ENCODE measurements around the gene MAGEA2B.
"Not testable (repeated sequence)": the region's sequence is repeated elsewhere in the genome, so short reads cannot be mapped to it uniquely, and the experiment has no call there.

The MAGEA2B gene

GRCh38 chrX:152713815-152714787 lies at the start of gene MAGEA2B:
Gene MAGEA2B, plus strand, starts transcription at chrX:152714628. Its CDS starts 2,479 bp downstream, at chrX:152717107.
- DNase-seq: not testable (repeated sequence)

GRCh38 chrX:152674135-152674534 lies 40.3 kb upstream of the MAGEA2B start:
- no peak for DNase-seq

GRCh38 chrX:152674652-152675051 lies 39.8 kb upstream of the MAGEA2B start:
- not testable (repeated sequence) for DNase-seq

GRCh38 chrX:152681012-152681411 lies 33.4 kb upstream of the MAGEA2B start:
- not testable (repeated sequence) for DNase-seq

- not testable (repeated sequence) for DNase-seq
Observed at GRCh38 chrX:152697952-152698931, 16.2 kb upstream of the MAGEA2B start, which contains the start of gene MAGEA3. Gene MAGEA3, plus strand, starts transcription at chrX:152698794. Its CDS starts 2,039 bp downstream, at chrX:152700833.

GRCh38 chrX:152700390-152700789 lies 14.0 kb upstream of the MAGEA2B start:
- not testable (repeated sequence) for DNase-seq

- not testable (repeated sequence) for DNase-seq
Observed at GRCh38 chrX:152706500-152706899, 7.9 kb upstream of the MAGEA2B start.

- not testable (repeated sequence) for DNase-seq
Observed at GRCh38 chrX:152709173-152709572, 5.3 kb upstream of the MAGEA2B start, which contains the start of gene CSAG2. Gene CSAG2, minus strand, starts transcription at chrX:152709273. Its CDS starts 161 bp downstream, at chrX:152709112.

GRCh38 chrX:152713195-152713594 lies 1.2 kb upstream of the MAGEA2B start:
- DNase-seq: not testable (repeated sequence)

GRCh38 chrX:152725409-152725808 lies 11.0 kb downstream of the MAGEA2B start:
- no peak for DNase-seq

GRCh38 chrX:152733261-152733975 lies 19.0 kb downstream of the MAGEA2B start, which contains the start of the genes CSAG1 and MAGEA12:
Gene CSAG1, minus strand, starts transcription at chrX:152733721. Its CDS starts 1,261 bp downstream, at chrX:152732460.
Gene MAGEA12, plus strand, starts transcription at chrX:152733757. Its CDS starts 2,405 bp downstream, at chrX:152736162.
- DNase-seq: peak; percentile 74 to 85

- not testable (repeated sequence) for DNase-seq
Observed at GRCh38 chrX:152734143-152734858, 19.9 kb downstream of the MAGEA2B start.

- DNase-seq: no peak
Observed at GRCh38 chrX:152735101-152735500, 20.7 kb downstream of the MAGEA2B start.

GRCh38 chrX:152735860-152736511 lies 21.6 kb downstream of the MAGEA2B start:
- no peak for DNase-seq

- DNase-seq: not testable (repeated sequence)
Observed at GRCh38 chrX:152736528-152736927, 22.1 kb downstream of the MAGEA2B start.

- no peak for DNase-seq
Observed at GRCh38 chrX:152738560-152738959, 24.1 kb downstream of the MAGEA2B start.

GRCh38 chrX:152753686-152754650 lies 39.5 kb downstream of the MAGEA2B start, which contains the start of gene MAGEA2:
Gene MAGEA2, minus strand, starts transcription at chrX:152753842. Its CDS starts 2,479 bp downstream, at chrX:152751363.
- not testable (repeated sequence) for DNase-seq

GRCh38 chrX:152754871-152755270 lies 40.4 kb downstream of the MAGEA2B start:
- not testable (repeated sequence) for DNase-seq

- not testable (repeated sequence) for DNase-seq
Observed at GRCh38 chrX:152758918-152759317, 44.5 kb downstream of the MAGEA2B start, which contains the start of gene CSAG3. Gene CSAG3, plus strand, starts transcription at chrX:152759218.
